Coronary artery (tissue), 2 donors: ENCODE results near the gene CARD9.
A peak's percentile ranks its signal among the peaks of the same experiment; 100 is the strongest.
"Not testable (repeated sequence)": the region's sequence is repeated elsewhere in the genome, so short reads cannot be mapped to it uniquely, and the experiment has no call there.

ENCODE experiments used
- DNase-seq: peaks from one replicate; pipeline ENCODE4 v3.0.0-alpha.2; 2017; ENCODE audit warnings: low spot score
- H3K27ac ChIP-seq, 2 donors: fragments of 200-600 bp; sonication (generic); one replicate each; pipeline ENCODE4 v1.5.1; 2016 to 2019
- H3K4me3 ChIP-seq: fragments of 200-600 bp; sonication (generic); 2 replicates; pipeline ENCODE4 v1.5.1; 2016; ENCODE audit warnings: mild to moderate bottlenecking, moderate library complexity
- TF ChIP-seq, protein P1 (sequence below): fragments of 200-600 bp; sonication (generic); IDR thresholded peaks from one replicate; pipeline ENCODE4 v1.5.1; 2019; ENCODE audit warnings: antibody characterized with exemption

Gene CARD9

DNA sequence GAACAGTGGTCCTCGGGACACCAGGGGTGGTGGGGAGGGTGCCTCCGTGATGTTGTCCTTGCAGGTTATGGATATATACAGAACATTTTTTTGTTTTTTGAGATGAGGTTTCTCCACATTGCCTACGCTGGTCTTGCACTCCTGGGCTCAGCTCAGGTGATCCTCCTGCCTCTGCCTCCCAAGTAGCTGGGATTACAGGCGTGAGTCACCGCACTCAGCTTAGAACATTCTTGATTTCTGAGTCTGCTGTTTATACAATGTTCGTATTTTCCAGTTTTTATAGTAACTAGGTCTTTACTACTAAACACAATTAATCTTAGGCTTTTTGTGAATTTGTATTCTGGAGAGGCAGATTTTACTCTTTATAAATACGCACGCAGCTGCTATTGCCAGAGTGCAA, 43.0 kb upstream of the CARD9 start:
- Histone ChIP-seq H3K27ac (no peak overlapping the region), H3K4me3 (no peak overlapping the region)
- TF ChIP-seq, protein P1, sequence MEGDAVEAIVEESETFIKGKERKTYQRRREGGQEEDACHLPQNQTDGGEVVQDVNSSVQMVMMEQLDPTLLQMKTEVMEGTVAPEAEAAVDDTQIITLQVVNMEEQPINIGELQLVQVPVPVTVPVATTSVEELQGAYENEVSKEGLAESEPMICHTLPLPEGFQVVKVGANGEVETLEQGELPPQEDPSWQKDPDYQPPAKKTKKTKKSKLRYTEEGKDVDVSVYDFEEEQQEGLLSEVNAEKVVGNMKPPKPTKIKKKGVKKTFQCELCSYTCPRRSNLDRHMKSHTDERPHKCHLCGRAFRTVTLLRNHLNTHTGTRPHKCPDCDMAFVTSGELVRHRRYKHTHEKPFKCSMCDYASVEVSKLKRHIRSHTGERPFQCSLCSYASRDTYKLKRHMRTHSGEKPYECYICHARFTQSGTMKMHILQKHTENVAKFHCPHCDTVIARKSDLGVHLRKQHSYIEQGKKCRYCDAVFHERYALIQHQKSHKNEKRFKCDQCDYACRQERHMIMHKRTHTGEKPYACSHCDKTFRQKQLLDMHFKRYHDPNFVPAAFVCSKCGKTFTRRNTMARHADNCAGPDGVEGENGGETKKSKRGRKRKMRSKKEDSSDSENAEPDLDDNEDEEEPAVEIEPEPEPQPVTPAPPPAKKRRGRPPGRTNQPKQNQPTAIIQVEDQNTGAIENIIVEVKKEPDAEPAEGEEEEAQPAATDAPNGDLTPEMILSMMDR, result no peak
- DNase-seq, result no peak

DNA sequence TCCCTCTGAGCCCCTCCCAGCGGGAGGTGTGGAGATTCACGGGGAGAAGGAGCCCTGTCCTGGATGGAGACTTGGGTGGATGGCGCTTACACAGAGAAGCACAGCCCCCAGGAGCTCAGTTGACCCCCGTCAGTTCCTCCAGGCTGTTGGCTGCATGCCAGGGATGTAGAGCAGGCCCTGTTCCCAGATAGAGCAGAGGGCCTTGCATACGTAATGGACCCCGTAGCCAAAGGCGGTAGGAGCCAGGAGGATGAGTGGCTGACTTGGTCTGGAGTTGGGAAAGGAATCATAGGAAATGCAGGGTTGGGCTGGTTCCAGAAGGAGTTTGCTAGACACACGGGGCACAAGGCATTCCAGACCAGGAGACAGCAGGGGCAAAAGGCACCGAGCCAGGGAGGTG, 39.5 kb upstream of the CARD9 start:
- H3K4me3 ChIP-seq, result no peak overlapping the region
- DNase-seq, result no peak
- TF ChIP-seq, protein P1, result no peak
- H3K27ac ChIP-seq, result no peak overlapping the region

DNA sequence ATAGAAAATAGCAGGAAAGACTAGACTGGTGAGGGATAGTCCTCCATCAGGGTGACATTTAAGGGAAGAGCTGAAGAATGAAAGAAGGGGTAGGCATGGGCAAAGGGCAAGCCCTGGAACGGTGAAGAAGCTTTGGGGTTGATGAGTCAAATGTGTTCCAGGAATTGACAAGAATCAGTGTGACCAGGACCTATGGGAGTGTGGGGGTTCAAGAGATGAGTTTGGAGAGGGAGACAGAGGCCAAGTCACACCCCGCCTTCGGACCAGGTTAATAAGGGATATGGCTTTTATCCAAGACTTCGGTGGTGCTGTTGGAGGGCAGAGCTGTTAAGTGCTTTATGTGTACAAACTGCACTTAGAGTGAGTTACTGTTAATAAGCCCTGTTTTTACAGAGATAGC, 37.9 kb upstream of the CARD9 start:
- TF ChIP-seq, protein P1, result no peak
- Histone ChIP-seq H3K4me3 (peak overlapping the region; percentile 97), H3K27ac (no peak overlapping the region)
- DNase-seq, result no peak

DNA sequence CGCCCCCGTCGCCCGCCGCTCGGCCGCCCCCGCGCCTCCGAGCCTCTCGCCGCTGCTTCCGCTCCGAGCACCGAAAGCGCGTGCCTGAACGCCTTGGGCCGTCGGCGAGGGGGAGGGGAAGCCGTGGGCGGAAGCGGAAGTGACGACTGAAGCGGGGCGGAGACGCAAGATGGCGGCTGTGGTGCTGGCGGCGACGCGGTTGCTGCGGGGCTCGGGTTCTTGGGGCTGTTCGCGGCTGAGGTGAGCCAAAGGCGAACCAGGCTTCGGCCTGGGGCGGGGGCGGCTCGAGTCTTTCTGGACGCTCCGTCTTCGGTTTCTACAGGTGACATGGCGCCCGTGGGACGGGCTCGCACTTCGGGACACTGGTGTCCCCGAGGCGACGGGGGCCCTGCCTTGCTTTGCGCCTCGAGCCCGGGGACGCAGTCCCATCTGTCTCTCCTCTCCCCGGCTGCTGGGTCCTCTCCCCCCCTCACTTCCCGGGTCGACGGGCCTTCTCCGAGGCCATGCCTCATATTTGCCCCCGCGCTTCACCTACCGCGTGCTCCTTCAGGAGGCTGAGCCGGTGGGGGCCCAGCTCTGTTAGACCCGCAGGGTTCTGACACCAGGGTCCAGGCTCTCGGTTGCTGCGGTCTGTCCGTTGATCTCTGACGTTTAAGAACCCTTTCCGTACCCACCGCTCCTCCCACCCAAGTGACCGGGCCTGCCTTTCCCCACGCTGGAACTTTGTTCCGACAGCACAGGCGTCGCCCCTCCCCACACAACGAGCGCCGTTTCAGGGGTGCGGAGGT, 37.2 kb upstream of the CARD9 start, which contains the start of the genes ENTR1 and PMPCA:
ENTR1 (minus strand) TSS at position 115 of the 788 bp plus-strand sequence. CDS start 217 bp downstream, outside the sequence.
PMPCA (plus strand) TSS at position 159 of the 788 bp plus-strand sequence; CDS start at position 170, 11 bp downstream.
- H3K27ac ChIP-seq, result peak within 1 kb of the TSS; percentile 80 to 90
- peak; percentile 92 for DNase-seq
- H3K4me3 ChIP-seq, result peak within 1 kb of the TSS; percentile 97

DNA sequence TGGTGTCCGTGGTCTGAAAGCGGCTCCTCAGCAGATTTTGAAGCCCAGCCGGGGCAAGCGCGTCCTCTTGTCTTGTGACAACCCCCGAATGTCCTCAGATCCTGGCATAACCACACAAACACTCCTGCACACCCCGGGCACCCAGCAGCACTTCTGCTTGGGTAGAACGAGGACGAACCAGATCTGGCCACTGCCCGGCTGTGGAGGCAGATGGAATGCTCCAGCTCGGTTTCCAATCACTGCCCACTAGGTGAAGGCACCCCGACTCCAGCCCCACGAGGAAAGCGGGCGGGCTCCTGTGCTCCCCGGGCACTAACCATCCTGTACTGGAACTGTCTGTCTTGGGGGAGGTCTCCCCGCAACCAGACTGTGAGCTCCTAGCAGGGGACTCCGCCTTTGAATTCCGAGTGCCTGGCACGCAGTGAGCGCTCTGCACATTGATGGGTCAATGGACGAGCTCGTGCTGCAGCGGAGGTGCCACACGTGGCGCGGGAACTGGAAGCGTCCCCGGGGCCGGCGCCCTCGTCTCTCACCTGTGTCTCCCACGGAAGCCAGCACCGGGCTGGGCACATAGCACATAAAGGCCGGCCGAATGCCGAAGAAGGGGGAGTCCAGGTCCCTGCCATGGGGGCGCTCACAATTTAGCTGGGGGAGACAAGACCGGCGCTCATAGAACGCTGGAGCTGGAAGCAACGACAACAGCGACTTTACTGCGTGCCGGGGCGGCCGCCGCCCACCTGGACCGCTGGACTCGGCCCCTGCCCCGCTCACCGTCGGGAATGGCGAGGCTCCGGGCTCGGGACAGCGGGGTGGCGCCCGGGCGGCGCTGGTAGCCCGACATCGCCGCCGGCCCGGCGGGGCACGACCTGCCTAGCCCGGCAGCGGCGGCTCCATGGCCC, 36.3 kb upstream of the CARD9 start:
- Histone ChIP-seq H3K27ac (peak overlapping the region in 1 of 2 donors; percentile 90), H3K4me3 (peak overlapping the region; percentile 97)
- DNase-seq, result no peak
- TF ChIP-seq, protein P1, result no peak

More for the DNA sequence above, 37.2 kb upstream of the CARD9 start, which contains the start of the genes ENTR1 and PMPCA:
- TF ChIP-seq, protein P1, result no peak

DNA sequence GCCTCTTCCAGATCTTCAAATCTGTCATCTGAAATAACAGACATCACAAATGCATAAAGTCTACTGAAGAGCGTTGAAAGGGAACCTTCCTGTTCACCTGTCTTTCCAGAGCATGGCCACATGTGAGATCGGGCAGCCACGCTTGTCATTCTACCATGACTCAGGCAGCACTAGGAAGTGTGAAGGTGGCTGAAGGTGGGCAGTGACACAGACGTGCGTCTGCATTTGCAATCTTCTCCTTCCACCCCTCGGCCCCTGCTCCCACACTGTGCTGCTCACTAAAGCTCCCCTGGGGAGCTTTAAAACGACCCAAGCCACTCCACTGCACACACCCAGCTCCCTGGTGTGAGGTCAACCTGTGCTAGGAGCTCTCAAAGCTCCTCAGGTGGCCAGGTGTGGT, 34.4 kb upstream of the CARD9 start:
- Histone ChIP-seq H3K27ac (no peak overlapping the region), H3K4me3 (no peak overlapping the region)
- DNase-seq, result no peak

DNA sequence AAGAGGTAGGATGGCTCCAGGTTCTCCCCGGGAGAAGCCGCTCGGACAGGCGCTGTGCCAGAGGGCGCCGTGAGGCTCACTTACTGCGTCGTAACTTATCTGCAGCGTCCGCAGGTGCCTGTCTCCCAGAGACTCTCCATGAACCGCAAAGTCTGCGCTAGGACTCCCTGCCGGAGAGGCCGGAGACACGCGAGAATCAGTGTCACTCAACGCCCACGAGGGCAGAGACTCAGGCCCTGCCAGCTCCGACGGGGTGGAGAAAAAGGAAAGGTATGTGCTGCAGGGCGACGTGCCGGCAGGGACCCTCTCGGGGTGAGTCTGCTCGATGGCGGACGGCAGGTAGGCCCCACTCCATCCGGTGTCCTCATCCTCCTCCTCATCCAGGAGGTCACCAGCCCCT, 33.6 kb upstream of the CARD9 start:
- not testable (repeated sequence) for DNase-seq, H3K27ac ChIP-seq, H3K4me3 ChIP-seq

More for the DNA sequence above, 34.4 kb upstream of the CARD9 start:
- TF ChIP-seq, protein P1, result no peak

DNA sequence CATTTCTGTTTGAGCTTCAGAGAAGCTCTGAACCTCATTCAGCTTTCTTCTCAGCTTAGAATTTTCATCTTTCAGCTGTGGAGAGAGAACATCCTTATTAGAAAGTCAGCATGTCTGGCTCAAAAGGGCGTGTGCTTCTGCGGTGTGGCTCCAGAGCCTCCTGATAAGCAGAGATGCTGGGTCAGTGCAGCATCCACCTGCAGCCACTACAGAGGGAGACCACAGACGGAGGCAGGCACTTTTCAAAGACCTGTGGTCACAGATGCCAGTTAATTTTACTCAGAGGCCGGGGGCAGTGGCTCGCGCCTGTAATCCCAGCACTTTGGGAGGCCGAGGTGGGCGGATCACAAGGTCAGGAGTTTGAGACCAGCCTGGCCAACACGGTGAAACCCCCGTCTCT, 32.4 kb upstream of the CARD9 start:
- not testable (repeated sequence) for H3K27ac ChIP-seq, H3K4me3 ChIP-seq, DNase-seq
